ENCODE results near the gene EXOC3L1. TPM values are rescaled to one million over a fixed set of nuclear protein-coding genes. Genes with fewer than 3 reads are reported as not detected.

EXOC3L1 gene
- total and polyA plus RNA-seq, 4 donors: 9.7 to 16.5 (median 12.0) TPM

DNA sequence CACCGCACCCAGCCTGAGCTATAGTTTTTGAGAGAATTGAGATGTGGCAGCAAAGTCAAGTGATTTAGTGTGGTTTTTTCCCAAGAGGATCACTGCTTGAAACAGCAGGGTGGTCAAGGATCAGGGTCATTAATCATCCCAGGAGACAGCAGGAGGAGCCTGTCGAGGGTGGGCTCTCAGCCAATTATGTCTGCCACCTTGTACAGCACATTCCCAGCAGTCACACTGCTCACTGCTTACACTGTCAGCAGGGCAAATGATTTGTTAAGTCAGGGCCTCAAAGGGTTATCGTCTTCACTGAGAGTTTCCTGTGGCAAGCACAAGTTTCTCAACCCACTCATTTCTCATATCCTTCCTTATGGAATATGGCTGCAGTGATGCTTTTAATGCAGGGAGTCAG lies 52.3 kb downstream of the EXOC3L1 start:
- Histone ChIP-seq H3K4me3 (no peak overlapping the region), H3K9me3 (ENCODE audit: control insufficient read depth in 4 of 4, insufficient read depth in 3 of 4, low read length in 3 of 4) (peaks cover 0 to 2% (median 0%) of the 10 kb centered on the region in 4 donors), H3K4me1 (ENCODE audit: control insufficient read depth in 5 of 5, insufficient read depth in 5 of 5, low read length in 5 of 5) (no peaks in the 10 kb centered on the region), H3K9ac (ENCODE audit: insufficient read depth in 1 of 2, low read length in 2 of 2) (no peak overlapping the region), H3K36me3 (ENCODE audit: control insufficient read depth in 4 of 4, insufficient read depth in 4 of 4, low read length in 4 of 4) (peaks cover 25 to 56% (median 49%) of the 10 kb centered on the region in 4 donors), H3K27me3 (ENCODE audit: control insufficient read depth in 3 of 3, insufficient read depth in 3 of 3, low read length in 2 of 3) (no peaks in the 10 kb centered on the region), H3K27ac (ENCODE audit: low read depth in 1 of 2, low read length in 1 of 2) (no peak overlapping the region)
- TF ChIP-seq, protein P1, sequence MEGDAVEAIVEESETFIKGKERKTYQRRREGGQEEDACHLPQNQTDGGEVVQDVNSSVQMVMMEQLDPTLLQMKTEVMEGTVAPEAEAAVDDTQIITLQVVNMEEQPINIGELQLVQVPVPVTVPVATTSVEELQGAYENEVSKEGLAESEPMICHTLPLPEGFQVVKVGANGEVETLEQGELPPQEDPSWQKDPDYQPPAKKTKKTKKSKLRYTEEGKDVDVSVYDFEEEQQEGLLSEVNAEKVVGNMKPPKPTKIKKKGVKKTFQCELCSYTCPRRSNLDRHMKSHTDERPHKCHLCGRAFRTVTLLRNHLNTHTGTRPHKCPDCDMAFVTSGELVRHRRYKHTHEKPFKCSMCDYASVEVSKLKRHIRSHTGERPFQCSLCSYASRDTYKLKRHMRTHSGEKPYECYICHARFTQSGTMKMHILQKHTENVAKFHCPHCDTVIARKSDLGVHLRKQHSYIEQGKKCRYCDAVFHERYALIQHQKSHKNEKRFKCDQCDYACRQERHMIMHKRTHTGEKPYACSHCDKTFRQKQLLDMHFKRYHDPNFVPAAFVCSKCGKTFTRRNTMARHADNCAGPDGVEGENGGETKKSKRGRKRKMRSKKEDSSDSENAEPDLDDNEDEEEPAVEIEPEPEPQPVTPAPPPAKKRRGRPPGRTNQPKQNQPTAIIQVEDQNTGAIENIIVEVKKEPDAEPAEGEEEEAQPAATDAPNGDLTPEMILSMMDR (IDR thresholded peaks at IDR 0.05; ENCODE audit: control extremely low read depth, extremely low read depth): no peak
- ATAC-seq (ENCODE audit: insufficient read depth, low FRiP score) (no peak), DNase-seq (no peak)
- 48 to 51% methylated on average over 3 of the region's 3 CpGs for WGBS, 2 donors

Small RNAs within 50 kb of the gene (small RNA-seq; reads per million reads assigned to genes)
- 10.2 reads per million, percentile 96 among the genes with 10 or more reads in this experiment for gene MIR328 (ENCODE audit: low replicate concordance)

Other genes with a start within 250 kb of the EXOC3L1 start
- gene CES3, start 228.9 kb downstream of the EXOC3L1 start, total RNA-seq: 1 to 10 TPM in 1 of 2 donors, under 1 TPM in 1; 0.57 to 2.6 TPM
- under 1 TPM; 0.85 to 0.96 TPM for gene CES3, start 228.9 kb downstream of the EXOC3L1 start, polyA plus RNA-seq
- gene CES4A, start 201.5 kb downstream of the EXOC3L1 start, total RNA-seq: 10 to 100 TPM; 10.5 to 29.8 TPM
- gene CES4A, start 201.5 kb downstream of the EXOC3L1 start, polyA plus RNA-seq: 10 to 100 TPM in 1 of 2 donors, 1 to 10 TPM in 1; 8.0 to 16.7 TPM
- gene CBFB, start 161.0 kb downstream of the EXOC3L1 start, total RNA-seq: 10 to 100 TPM; 47.6 to 59.4 TPM
- gene CBFB, start 161.0 kb downstream of the EXOC3L1 start, polyA plus RNA-seq: 10 to 100 TPM; 23.3 to 29.6 TPM
- gene PHAF1, start 80.2 kb downstream of the EXOC3L1 start, total RNA-seq: 10 to 100 TPM; 14.6 to 36.1 TPM
- gene PHAF1, start 80.2 kb downstream of the EXOC3L1 start, polyA plus RNA-seq: 10 to 100 TPM in 1 of 2 donors, 1 to 10 TPM in 1; 9.1 to 12.0 TPM
- gene B3GNT9, start 39.1 kb downstream of the EXOC3L1 start, total RNA-seq: 10 to 100 TPM; 17.1 to 22.9 TPM
- 10 to 100 TPM in 1 of 2 donors, 1 to 10 TPM in 1; 8.4 to 12.0 TPM for gene B3GNT9, start 39.1 kb downstream of the EXOC3L1 start, polyA plus RNA-seq
- 10 to 100 TPM; 12.4 to 36.1 TPM for gene TRADD, start 30.2 kb downstream of the EXOC3L1 start, total RNA-seq
- 10 to 100 TPM; 17.5 to 37.2 TPM for gene TRADD, start 30.2 kb downstream of the EXOC3L1 start, polyA plus RNA-seq
- gene FBXL8, start 30.2 kb downstream of the EXOC3L1 start, total RNA-seq: 10 to 100 TPM in 1 of 2 donors, 1 to 10 TPM in 1; 3.6 to 30.9 TPM
- gene FBXL8, start 30.2 kb downstream of the EXOC3L1 start, polyA plus RNA-seq: 10 to 100 TPM; 18.9 to 30.3 TPM
- gene HSF4, start 25.4 kb downstream of the EXOC3L1 start, total RNA-seq: 10 to 100 TPM in 1 of 2 donors, 1 to 10 TPM in 1; 5.1 to 28.9 TPM
- gene HSF4, start 25.4 kb downstream of the EXOC3L1 start, polyA plus RNA-seq: 10 to 100 TPM; 13.1 to 62.5 TPM
- 10 to 100 TPM; 25.3 to 51.9 TPM for gene NOL3, start 19.6 kb downstream of the EXOC3L1 start, total RNA-seq
- 10 to 100 TPM; 35.5 to 46.8 TPM for gene NOL3, start 19.6 kb downstream of the EXOC3L1 start, polyA plus RNA-seq
- gene MATCAP1, start 6.2 kb downstream of the EXOC3L1 start, total RNA-seq: 10 to 100 TPM; 33.1 to 41.8 TPM
- 10 to 100 TPM; 18.5 to 18.8 TPM for gene MATCAP1, start 6.2 kb downstream of the EXOC3L1 start, polyA plus RNA-seq
- gene E2F4, start 2.0 kb upstream of the EXOC3L1 start, total RNA-seq: 10 to 100 TPM; 27.8 to 68.2 TPM
- gene E2F4, start 2.0 kb upstream of the EXOC3L1 start, polyA plus RNA-seq: 10 to 100 TPM; 44.5 to 86.1 TPM
- gene ELMO3, start 9.0 kb upstream of the EXOC3L1 start, total RNA-seq: 10 to 100 TPM in 1 of 2 donors, 1 to 10 TPM in 1; 6.5 to 22.5 TPM
- gene ELMO3, start 9.0 kb upstream of the EXOC3L1 start, polyA plus RNA-seq: 10 to 100 TPM; 13.3 to 17.7 TPM
- gene TMEM208, start 37.0 kb upstream of the EXOC3L1 start, total RNA-seq: 10 to 100 TPM; 22.1 to 59.0 TPM
- 100 to 1,000 TPM; 128 to 196 TPM for gene TMEM208, start 37.0 kb upstream of the EXOC3L1 start, polyA plus RNA-seq
- 100 to 1,000 TPM in 1 of 2 donors, 10 to 100 TPM in 1; 51.3 to 129 TPM for gene FHOD1, start 57.3 kb upstream of the EXOC3L1 start, total RNA-seq
- 10 to 100 TPM; 64.1 to 67.0 TPM for gene FHOD1, start 57.3 kb upstream of the EXOC3L1 start, polyA plus RNA-seq
- 1 to 10 TPM; 4.2 to 5.9 TPM for gene SLC9A5, start 58.8 kb upstream of the EXOC3L1 start, total RNA-seq
- gene SLC9A5, start 58.8 kb upstream of the EXOC3L1 start, polyA plus RNA-seq: 1 to 10 TPM; 1.2 to 2.4 TPM
- 10 to 100 TPM; 14.6 to 26.9 TPM for gene PLEKHG4, start 89.4 kb upstream of the EXOC3L1 start, total RNA-seq
- gene PLEKHG4, start 89.4 kb upstream of the EXOC3L1 start, polyA plus RNA-seq: 10 to 100 TPM in 1 of 2 donors, 1 to 10 TPM in 1; 9.0 to 19.5 TPM
- 1 to 10 TPM in 1 of 2 donors, under 1 TPM in 1; 0.40 to 5.1 TPM for gene KCTD19, start 136.6 kb upstream of the EXOC3L1 start, total RNA-seq
- gene KCTD19, start 136.6 kb upstream of the EXOC3L1 start, polyA plus RNA-seq: under 1 TPM; 0.07 to 0.24 TPM
- gene LRRC36, start 136.7 kb upstream of the EXOC3L1 start, total RNA-seq: 100 to 1,000 TPM in 1 of 2 donors, 10 to 100 TPM in 1; 14.4 to 103 TPM
- gene LRRC36, start 136.7 kb upstream of the EXOC3L1 start, polyA plus RNA-seq: 10 to 100 TPM in 1 of 2 donors, 1 to 10 TPM in 1; 2.1 to 18.8 TPM
- 100 to 1,000 TPM; 183 to 371 TPM for gene TPPP3, start 203.4 kb upstream of the EXOC3L1 start, total RNA-seq
- 100 to 1,000 TPM; 164 to 186 TPM for gene TPPP3, start 203.4 kb upstream of the EXOC3L1 start, polyA plus RNA-seq
- 10 to 100 TPM; 14.9 to 31.8 TPM for gene ZDHHC1, start 226.3 kb upstream of the EXOC3L1 start, total RNA-seq
- gene ZDHHC1, start 226.3 kb upstream of the EXOC3L1 start, polyA plus RNA-seq: 10 to 100 TPM; 10.9 to 27.4 TPM
- gene HSD11B2, start 241.0 kb upstream of the EXOC3L1 start, total RNA-seq: 1 to 10 TPM; 6.5 to 6.8 TPM
- 10 to 100 TPM in 1 of 2 donors, 1 to 10 TPM in 1; 2.6 to 39.8 TPM for gene HSD11B2, start 241.0 kb upstream of the EXOC3L1 start, polyA plus RNA-seq

All from lung (tissue), 13 donors.